Ishikawa (cell line): ENCODE measurements around the gene WNT10A.
A peak's percentile ranks its signal among the peaks of the same experiment; 100 is the strongest.

Experiments
- CEBPB ChIP-seq: IDR thresholded peaks from 2 replicates; pipeline ENCODE4 v1.6.1; 2012
- CREB1 ChIP-seq: IDR thresholded peaks from 2 replicates; pipeline ENCODE4 v1.6.1; 2012; ENCODE audit warnings: low read depth
- EGR1 ChIP-seq: IDR thresholded peaks from 2 replicates; pipeline ENCODE4 v1.6.1; 2012
- EP300 ChIP-seq: IDR thresholded peaks from 2 replicates; pipeline ENCODE4 v1.6.1; 2012; ENCODE audit warnings: borderline replicate concordance
- FOXM1 ChIP-seq: IDR thresholded peaks from 2 replicates; pipeline ENCODE4 v1.6.1; 2012; ENCODE audit warnings: low read depth, borderline replicate concordance
- NFIC ChIP-seq: IDR thresholded peaks from 2 replicates; pipeline ENCODE4 v1.6.1; 2012
- RAD21 ChIP-seq: IDR thresholded peaks from 2 replicates; pipeline ENCODE4 v1.6.1; 2012; ENCODE audit warnings: low read depth
- TAF1 ChIP-seq: IDR thresholded peaks from 2 replicates; pipeline ENCODE4 v1.6.1; 2012; ENCODE audit warnings: low read depth, mild to moderate bottlenecking
- TCF12 ChIP-seq: IDR thresholded peaks from 2 replicates; pipeline ENCODE4 v1.6.1; 2012; ENCODE audit warnings: low read depth
- TEAD4 ChIP-seq: IDR thresholded peaks from 2 replicates; pipeline ENCODE4 v1.6.1; 2012
- USF1 ChIP-seq: IDR thresholded peaks from 2 replicates; pipeline ENCODE4 v1.6.1; 2012
- YY1 ChIP-seq: IDR thresholded peaks from 2 replicates; pipeline ENCODE4 v1.6.1; 2012; ENCODE audit warnings: low read depth
- ZBTB7A ChIP-seq: IDR thresholded peaks from 2 replicates; pipeline ENCODE4 v1.6.1; 2012; ENCODE audit warnings: low read depth
- TF ChIP-seq, protein P1 (sequence below): IDR thresholded peaks from 2 replicates; pipeline ENCODE4 v1.6.1; 2012; ENCODE audit warnings: low read depth, mild to moderate bottlenecking
- TF ChIP-seq, protein P2 (sequence below): IDR thresholded peaks from 2 replicates; pipeline ENCODE4 v1.6.1; 2012

The WNT10A gene

GRCh38 chr2:218902427-218902826 lies 21.8 kb downstream of the WNT10A start:
- TF ChIP-seq TEAD4: no peak
- TF ChIP-seq CREB1: no peak
- TF ChIP-seq, protein P1, sequence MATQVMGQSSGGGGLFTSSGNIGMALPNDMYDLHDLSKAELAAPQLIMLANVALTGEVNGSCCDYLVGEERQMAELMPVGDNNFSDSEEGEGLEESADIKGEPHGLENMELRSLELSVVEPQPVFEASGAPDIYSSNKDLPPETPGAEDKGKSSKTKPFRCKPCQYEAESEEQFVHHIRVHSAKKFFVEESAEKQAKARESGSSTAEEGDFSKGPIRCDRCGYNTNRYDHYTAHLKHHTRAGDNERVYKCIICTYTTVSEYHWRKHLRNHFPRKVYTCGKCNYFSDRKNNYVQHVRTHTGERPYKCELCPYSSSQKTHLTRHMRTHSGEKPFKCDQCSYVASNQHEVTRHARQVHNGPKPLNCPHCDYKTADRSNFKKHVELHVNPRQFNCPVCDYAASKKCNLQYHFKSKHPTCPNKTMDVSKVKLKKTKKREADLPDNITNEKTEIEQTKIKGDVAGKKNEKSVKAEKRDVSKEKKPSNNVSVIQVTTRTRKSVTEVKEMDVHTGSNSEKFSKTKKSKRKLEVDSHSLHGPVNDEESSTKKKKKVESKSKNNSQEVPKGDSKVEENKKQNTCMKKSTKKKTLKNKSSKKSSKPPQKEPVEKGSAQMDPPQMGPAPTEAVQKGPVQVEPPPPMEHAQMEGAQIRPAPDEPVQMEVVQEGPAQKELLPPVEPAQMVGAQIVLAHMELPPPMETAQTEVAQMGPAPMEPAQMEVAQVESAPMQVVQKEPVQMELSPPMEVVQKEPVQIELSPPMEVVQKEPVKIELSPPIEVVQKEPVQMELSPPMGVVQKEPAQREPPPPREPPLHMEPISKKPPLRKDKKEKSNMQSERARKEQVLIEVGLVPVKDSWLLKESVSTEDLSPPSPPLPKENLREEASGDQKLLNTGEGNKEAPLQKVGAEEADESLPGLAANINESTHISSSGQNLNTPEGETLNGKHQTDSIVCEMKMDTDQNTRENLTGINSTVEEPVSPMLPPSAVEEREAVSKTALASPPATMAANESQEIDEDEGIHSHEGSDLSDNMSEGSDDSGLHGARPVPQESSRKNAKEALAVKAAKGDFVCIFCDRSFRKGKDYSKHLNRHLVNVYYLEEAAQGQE: no peak
- TF ChIP-seq, protein P2, sequence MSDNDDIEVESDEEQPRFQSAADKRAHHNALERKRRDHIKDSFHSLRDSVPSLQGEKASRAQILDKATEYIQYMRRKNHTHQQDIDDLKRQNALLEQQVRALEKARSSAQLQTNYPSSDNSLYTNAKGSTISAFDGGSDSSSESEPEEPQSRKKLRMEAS: no peak
- no peak for TF ChIP-seq EP300
- TF ChIP-seq RAD21: no peak
- TF ChIP-seq CEBPB: no peak
- no peak for TF ChIP-seq USF1
- TF ChIP-seq NFIC: no peak
- TF ChIP-seq ZBTB7A: no peak
- no peak for TF ChIP-seq TAF1
- TF ChIP-seq TCF12: no peak
- no peak for TF ChIP-seq FOXM1
- TF ChIP-seq YY1: no peak
- TF ChIP-seq EGR1: no peak

- TF ChIP-seq EGR1 (no peak), TEAD4 (no peak), FOXM1 (no peak), CREB1 (no peak), NFIC (no peak), TAF1 (no peak)
- TF ChIP-seq, protein P2: no peak
Observed at GRCh38 chr2:218904176-218904575, 23.5 kb downstream of the WNT10A start.

DNA sequence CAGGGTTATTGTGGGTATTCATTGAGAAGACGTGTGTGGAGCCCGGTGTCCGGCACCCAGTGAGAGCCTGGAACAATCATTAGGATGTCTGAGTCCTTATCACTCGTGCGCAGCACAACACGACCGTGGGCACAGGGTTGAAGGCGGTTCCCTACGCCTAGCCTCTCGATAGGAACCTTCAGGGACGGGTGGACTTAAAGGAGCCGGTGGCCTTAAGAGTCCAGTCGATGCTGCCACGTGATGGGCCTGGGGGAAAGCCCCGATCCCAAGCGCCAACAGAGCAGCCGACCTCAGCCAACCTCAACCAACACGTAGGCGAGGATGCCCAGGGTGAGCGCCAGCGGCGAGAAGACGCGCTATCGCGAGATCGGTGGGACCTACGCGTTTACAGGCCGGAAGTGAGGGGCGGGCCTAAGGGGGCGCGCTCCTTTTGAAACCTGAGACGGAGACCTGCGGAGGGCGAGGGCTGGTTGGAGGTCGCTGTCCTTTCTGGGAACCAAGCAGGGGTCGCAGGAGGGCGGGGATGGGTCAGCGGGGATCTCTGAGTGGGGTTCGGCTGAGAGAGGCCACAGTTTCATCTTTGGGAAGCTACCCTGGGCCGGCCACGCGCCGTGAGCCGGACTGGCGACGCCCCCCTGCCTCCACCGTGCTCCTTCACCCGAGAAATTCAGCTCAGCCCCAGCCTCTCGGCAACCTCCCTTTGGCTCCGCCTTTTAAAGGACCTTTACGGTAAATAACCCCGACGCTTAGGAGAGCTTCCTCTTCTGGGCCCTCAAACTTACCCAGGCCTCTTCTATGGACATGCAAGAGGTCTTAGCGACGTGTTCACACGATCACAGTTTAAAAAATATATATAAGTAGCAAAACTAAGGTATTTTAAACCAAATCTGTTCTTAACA lies 28.3 kb downstream of the WNT10A start:
- no peak; the same call in 1 of the 2 replicates for TF ChIP-seq CREB1
- TF ChIP-seq CEBPB: no peak
- TF ChIP-seq EP300: 0 out of 2 replicates have a peak, but pooled peaks have one; percentile 10
- 0 out of 2 replicates have a peak, but pooled peaks have one; percentile 26 for TF ChIP-seq YY1
- peak; percentile 62 for TF ChIP-seq TAF1
- TF ChIP-seq ZBTB7A: peak; percentile 88; the same call in 1 of the 2 replicates
- TF ChIP-seq, protein P2: peak; percentile 92

DNA sequence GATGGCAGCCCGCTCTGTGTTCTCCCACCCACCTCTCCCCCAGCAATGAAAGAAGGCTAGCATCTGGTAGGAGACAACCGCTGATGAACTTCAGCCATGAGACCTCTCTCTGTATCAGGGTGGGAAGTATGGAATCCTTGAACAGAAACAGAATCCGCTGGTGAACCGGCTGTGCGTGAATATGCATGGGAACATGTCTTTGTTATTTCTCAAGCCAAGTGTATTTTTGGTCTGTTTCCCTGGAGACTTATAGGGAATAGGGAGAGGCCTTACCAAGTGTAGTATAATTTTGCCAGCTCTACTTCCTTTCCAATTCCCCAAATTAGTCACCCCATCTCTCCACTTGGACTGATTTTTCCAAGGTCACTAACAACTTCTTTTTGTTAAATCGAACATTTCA lies 30.1 kb downstream of the WNT10A start:
- TF ChIP-seq CEBPB (no peak), EP300 (no peak), ZBTB7A (no peak), CREB1 (no peak), TAF1 (no peak)

- no peak for TF ChIP-seq USF1
- no peak for TF ChIP-seq FOXM1
- TF ChIP-seq TCF12: no peak
- no peak for TF ChIP-seq EGR1
- TF ChIP-seq, protein P2: no peak
- TF ChIP-seq, protein P1: no peak
- TF ChIP-seq ZBTB7A: no peak
- TF ChIP-seq CREB1: no peak
- no peak for TF ChIP-seq TEAD4
- no peak for TF ChIP-seq RAD21
Observed at GRCh38 chr2:218920504-218920903, 39.9 kb downstream of the WNT10A start.

DNA sequence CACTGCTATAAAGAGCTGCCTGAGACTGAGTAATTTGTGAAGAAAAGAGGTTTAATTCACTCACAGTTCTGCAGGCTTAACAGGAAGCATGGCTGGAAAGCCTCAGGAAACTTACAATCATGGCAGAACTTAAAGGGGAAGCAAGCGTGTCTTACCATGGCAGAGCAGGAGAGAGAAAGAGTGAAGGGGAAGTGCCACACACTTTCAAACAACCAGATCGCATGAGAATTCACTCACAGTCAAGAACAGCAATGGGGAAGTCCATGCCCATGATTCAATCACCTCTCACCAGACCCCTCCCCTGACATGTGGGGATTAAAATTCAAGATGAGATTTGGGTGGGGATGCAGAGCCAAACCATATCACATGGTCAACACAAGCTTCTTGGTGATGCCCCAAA lies 44.1 kb downstream of the WNT10A start:
- TF ChIP-seq USF1: no peak
- TF ChIP-seq YY1: no peak
- no peak for TF ChIP-seq NFIC
- no peak for TF ChIP-seq TCF12
- TF ChIP-seq RAD21: no peak
- TF ChIP-seq, protein P1: no peak
- no peak for TF ChIP-seq CEBPB
- TF ChIP-seq, protein P2: no peak
- no peak for TF ChIP-seq EGR1
- TF ChIP-seq ZBTB7A: no peak
- no peak for TF ChIP-seq EP300
- no peak for TF ChIP-seq FOXM1
- TF ChIP-seq TEAD4: no peak
- no peak for TF ChIP-seq CREB1
- TF ChIP-seq TAF1: no peak
